Calu3 (cell line): ENCODE measurements around the gene NAALADL2. TPM values are rescaled to one million over a fixed set of nuclear protein-coding genes. Genes with fewer than 3 reads are reported as not detected.

Experiments used
- BruUV-seq: library from RNA; stranded (reverse); fragments of 400-500 nt; replicated peaks from 2 replicates; lab custom pipeline; 2021; lab: Mats Ljungman, UMichigan
- CTCF ChIA-PET: fragments of 300-600 bp; sonication (Branson Sonifier 250); formaldehyde crosslinking; loops from one replicate; lab custom pipeline; 2022; ENCODE audit warnings: antibody characterized with exemption; lab: Charles Lee
- DNase-seq: peaks from one replicate; pipeline ENCODE4 v3.0.0; 2022
- H3K27ac Mint-ChIP-seq: one replicate; pipeline ENCODE4 v1.8.0; 2022; ENCODE audit warnings: mixed read lengths; ENCODE audit not compliant: unreplicated experiment
- H3K27me3 Mint-ChIP-seq: one replicate; pipeline ENCODE4 v1.8.0; 2022; ENCODE audit warnings: mixed read lengths; ENCODE audit not compliant: unreplicated experiment
- H3K36me3 Mint-ChIP-seq: one replicate; pipeline ENCODE4 v1.8.0; 2022; ENCODE audit warnings: mild to moderate bottlenecking, moderate library complexity, mixed read lengths; ENCODE audit not compliant: insufficient read depth, unreplicated experiment
- H3K4me1 Mint-ChIP-seq: one replicate; pipeline ENCODE4 v1.8.0; 2022; ENCODE audit warnings: mild to moderate bottlenecking, low read depth, mixed read lengths; ENCODE audit not compliant: unreplicated experiment
- H3K4me3 Mint-ChIP-seq: one replicate; pipeline ENCODE4 v1.8.0; 2022; ENCODE audit warnings: mild to moderate bottlenecking, low read depth, moderate library complexity, mixed read lengths; ENCODE audit not compliant: unreplicated experiment
- H3K9me3 Mint-ChIP-seq: one replicate; pipeline ENCODE4 v1.8.0; 2022; ENCODE audit warnings: low read depth, mixed read lengths; ENCODE audit not compliant: unreplicated experiment
- intact Hi-C: fragments of 100-400 bp; cut with micrococcal nuclease; formaldehyde crosslinking; loops from one replicate; pipeline ENCODE4 v1.10.0; 2022; ENCODE audit not compliant: unreplicated experiment
- total RNA-seq: library from RNA; stranded (reverse); gene quantifications from 2 replicates; pipeline ENCODE4 v1.2.3, GENCODE V29; 2022
- TF ChIP-seq, protein P1 (sequence below): fragments of 200-600 bp; IDR thresholded peaks from one replicate; pipeline ENCODE4 v1.8.0; 2022; ENCODE audit warnings: antibody characterized with exemption; ENCODE audit not compliant: unreplicated experiment

NAALADL2 gene
- total RNA-seq, 1 experiment from 2014 or later = 36.9 TPM

DNA sequence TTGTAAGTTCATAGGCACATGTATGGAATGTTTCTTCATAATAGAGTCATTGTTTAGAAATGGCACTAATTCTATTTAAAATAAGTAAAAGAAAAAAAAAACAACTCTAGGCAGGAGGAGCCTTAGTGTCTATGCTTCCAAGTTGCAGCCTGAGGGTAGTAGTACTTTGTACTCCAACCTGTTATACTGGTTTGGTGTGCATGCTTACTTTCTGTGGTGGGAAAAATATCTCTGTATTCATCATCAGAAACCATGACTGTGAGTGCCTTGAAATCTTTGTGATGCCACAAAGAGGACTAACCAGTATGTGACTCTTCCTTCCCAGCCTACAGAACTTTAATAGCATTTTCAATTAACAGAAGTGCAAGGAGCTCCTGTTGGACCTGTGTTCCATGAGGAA is 4.4 kb downstream of the NAALADL2 start:
- peaks cover 45% of the 10 kb centered on the region for H3K4me1 Mint-ChIP-seq
- H3K4me3 Mint-ChIP-seq = peak overlapping the region; percentile 83
- CTCF ChIA-PET = interaction anchor here (0.6 to 2.3 kb wide), 10 partner anchors 9 to 1567 kb away, joined by 3 to 13 read pairs (median 4); no protein-coding TSS in a partner anchor

DNA sequence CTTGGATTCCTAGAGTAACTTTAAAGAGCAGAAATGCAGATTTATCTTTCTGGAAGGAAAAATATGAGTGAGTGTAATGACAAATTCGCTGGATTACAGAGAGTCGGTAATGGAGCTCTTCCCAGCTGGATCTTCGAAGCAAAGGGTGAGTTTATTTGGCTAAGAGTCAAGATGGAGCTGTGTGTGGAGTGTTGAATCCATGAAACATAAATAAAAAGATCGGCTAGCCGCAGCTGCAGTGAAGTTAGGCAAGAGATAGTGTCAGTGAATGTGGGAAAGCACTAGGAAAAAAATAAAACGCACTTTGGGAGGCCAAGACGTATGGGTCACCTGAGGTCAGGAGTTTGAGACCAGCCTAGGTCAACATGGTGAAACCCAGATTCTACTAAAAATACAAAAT is 10.3 kb downstream of the NAALADL2 start:
- TF ChIP-seq, protein P1, sequence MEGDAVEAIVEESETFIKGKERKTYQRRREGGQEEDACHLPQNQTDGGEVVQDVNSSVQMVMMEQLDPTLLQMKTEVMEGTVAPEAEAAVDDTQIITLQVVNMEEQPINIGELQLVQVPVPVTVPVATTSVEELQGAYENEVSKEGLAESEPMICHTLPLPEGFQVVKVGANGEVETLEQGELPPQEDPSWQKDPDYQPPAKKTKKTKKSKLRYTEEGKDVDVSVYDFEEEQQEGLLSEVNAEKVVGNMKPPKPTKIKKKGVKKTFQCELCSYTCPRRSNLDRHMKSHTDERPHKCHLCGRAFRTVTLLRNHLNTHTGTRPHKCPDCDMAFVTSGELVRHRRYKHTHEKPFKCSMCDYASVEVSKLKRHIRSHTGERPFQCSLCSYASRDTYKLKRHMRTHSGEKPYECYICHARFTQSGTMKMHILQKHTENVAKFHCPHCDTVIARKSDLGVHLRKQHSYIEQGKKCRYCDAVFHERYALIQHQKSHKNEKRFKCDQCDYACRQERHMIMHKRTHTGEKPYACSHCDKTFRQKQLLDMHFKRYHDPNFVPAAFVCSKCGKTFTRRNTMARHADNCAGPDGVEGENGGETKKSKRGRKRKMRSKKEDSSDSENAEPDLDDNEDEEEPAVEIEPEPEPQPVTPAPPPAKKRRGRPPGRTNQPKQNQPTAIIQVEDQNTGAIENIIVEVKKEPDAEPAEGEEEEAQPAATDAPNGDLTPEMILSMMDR = no peak
- Mint-ChIP-seq H3K27ac (no peak overlapping the region), H3K4me3 (no peak overlapping the region), H3K4me1 (no peaks in the 10 kb centered on the region), H3K9me3 (no peaks in the 10 kb centered on the region), H3K36me3 (no peaks in the 10 kb centered on the region), H3K27me3 (no peaks in the 10 kb centered on the region)
- DNase-seq = no peak
- CTCF ChIA-PET = interaction anchor here (0.7 kb wide), 1 partner anchor 163 kb away, joined by 5 read pairs; no protein-coding TSS in a partner anchor
- intact Hi-C loops = no loop called here
- BruUV-seq = no TSS peak

More for the DNA sequence above, 4.4 kb downstream of the NAALADL2 start:
- peak; percentile 77 for DNase-seq
- no peaks in the 10 kb centered on the region for H3K27me3 Mint-ChIP-seq
- intact Hi-C loops = loop anchor here (1.0 to 5.0 kb wide), 13 partner anchors 86 to 1799 kb away; no protein-coding TSS in a partner anchor
- peak overlapping the region; percentile 71 for H3K27ac Mint-ChIP-seq
- TF ChIP-seq, protein P1 = no peak
- no TSS peak for BruUV-seq
- peaks cover 28% of the 10 kb centered on the region for H3K36me3 Mint-ChIP-seq
- no peaks in the 10 kb centered on the region for H3K9me3 Mint-ChIP-seq

DNA sequence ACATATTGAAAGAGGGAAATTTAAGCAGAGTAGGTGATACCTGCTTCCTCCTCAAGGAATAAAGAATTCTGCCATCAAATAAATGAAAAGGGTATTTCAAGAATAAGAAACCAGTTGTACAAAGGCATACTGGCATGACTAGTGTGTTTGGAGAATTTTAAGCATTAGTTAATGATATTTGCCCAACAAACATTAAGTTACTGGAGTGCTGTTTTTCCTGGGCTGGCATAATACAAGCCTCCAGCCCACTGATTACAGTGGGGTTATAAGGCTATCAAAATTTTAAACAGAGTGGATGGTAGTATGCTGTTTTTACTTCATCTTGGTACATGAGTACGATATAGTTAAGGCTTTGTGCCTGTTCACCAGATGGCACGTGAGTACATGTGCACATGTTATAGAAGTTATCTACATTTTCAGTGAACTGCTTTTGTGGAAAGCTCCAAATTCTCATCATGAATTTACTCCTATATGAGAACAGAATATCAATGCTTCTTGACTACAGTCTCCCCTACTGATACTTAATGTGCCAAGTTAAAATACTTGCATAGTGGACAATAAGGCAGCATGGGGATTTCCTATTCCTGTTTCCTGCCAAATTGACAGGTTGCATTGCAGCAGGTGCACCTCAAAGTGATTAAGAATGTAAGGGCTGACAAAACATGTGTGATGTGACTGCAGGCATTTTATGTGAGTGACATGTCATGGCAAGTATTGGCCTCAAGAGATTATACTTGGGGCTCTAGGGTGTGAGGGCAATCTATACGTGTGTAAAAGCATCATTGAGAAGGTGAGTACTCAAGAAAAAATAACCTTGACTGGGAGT is 14.9 kb downstream of the NAALADL2 start:
- no peaks in the 10 kb centered on the region for H3K4me1 Mint-ChIP-seq
- H3K36me3 Mint-ChIP-seq = no peaks in the 10 kb centered on the region
- no peaks in the 10 kb centered on the region for H3K27me3 Mint-ChIP-seq
- H3K27ac Mint-ChIP-seq = no peak overlapping the region
- no peaks in the 10 kb centered on the region for H3K9me3 Mint-ChIP-seq
- TF ChIP-seq, protein P1 = no peak
- H3K4me3 Mint-ChIP-seq = no peak overlapping the region
- intact Hi-C loops = no loop called here
- no peak for DNase-seq
- BruUV-seq = no TSS peak
- CTCF ChIA-PET = interaction anchor here (0.6 to 1.0 kb wide), 2 partner anchors 12 to 1533 kb away, joined by 4 to 5 read pairs; no protein-coding TSS in a partner anchor

DNA sequence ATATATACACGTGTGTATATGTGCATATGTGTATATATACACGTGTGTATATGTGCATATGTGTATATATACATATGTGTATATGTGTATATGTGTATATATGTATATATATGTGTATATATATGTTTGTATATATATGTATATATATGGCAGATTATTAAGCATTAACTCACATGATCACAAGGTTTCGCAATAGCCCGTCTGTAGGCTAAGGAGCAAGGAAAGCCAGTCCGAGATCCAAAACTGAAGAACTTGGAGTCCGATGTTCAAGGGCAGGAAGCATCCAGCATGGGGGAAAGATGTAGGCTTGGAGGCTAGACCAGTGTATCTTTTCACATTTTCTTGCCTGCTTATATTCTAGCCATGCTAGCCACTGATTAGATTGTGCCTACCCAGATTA is 23.7 kb downstream of the NAALADL2 start:
- intact Hi-C loops = no loop called here
- Mint-ChIP-seq H3K27me3 (no peaks in the 10 kb centered on the region), H3K4me1 (no peaks in the 10 kb centered on the region), H3K4me3 (no peak overlapping the region), H3K36me3 (no peaks in the 10 kb centered on the region), H3K27ac (no peak overlapping the region), H3K9me3 (peaks cover 7% of the 10 kb centered on the region)
- CTCF ChIA-PET = no interaction called here
- TF ChIP-seq, protein P1 = no peak
- BruUV-seq = no TSS peak
- no peak for DNase-seq
